A673 (cell line): Measurements from ENCODE around the gene HLA-DQA1. TPM values are rescaled to one million over a fixed set of nuclear protein-coding genes. Genes with fewer than 3 reads are reported as not detected.

ENCODE experiments used
- BruUV-seq: library from RNA; stranded (reverse); fragments of 400-500 nt; replicated peaks from 2 replicates; lab custom pipeline; 2021; lab: Mats Ljungman, UMichigan
- CTCF ChIA-PET: fragments of 300-600 bp; sonication (Branson Sonifier 250); formaldehyde crosslinking; loops from one replicate; lab custom pipeline; 2022; ENCODE audit warnings: antibody characterized with exemption; lab: Charles Lee
- POLR2A ChIA-PET: fragments of 300-600 bp; sonication (Branson Sonifier 250); formaldehyde crosslinking; loops from one replicate; lab custom pipeline; 2022; ENCODE audit warnings: antibody characterized with exemption; ENCODE audit not compliant: low non-redundant PET; lab: Charles Lee
- DNase-seq: peaks from one replicate; pipeline ENCODE4 v3.0.0-alpha.2; 2015; ENCODE audit warnings: low spot score
- H3K27ac ChIP-seq: fragments of 200-600 bp; sonication (generic); 2 replicates; pipeline ENCODE4 v1.5.1; 2016; ENCODE audit warnings: mixed run types, low read depth, mild to moderate bottlenecking, mixed read lengths, antibody characterized with exemption, low read length; ENCODE audit not compliant: poor library complexity, severe bottlenecking
- H3K27me3 ChIP-seq: fragments of 200-600 bp; sonication (generic); replicated peaks from 2 replicates; pipeline ENCODE4 v1.6.1; 2017; ENCODE audit warnings: mixed run types, low read depth, mild to moderate bottlenecking, mixed read lengths, antibody characterized with exemption, low read length; ENCODE audit not compliant: insufficient read depth, poor library complexity
- H3K36me3 ChIP-seq: fragments of 200-600 bp; sonication (generic); 2 replicates; pipeline ENCODE4 v1.6.1; 2016; ENCODE audit warnings: mixed run types, mild to moderate bottlenecking, mixed read lengths, antibody characterized with exemption, low read length; ENCODE audit not compliant: insufficient read depth, poor library complexity, severe bottlenecking
- H3K4me1 ChIP-seq: fragments of 200-600 bp; sonication (generic); 2 replicates; pipeline ENCODE4 v1.6.1; 2017; ENCODE audit warnings: mixed run types, mild to moderate bottlenecking, mixed read lengths, antibody characterized with exemption, low read length; ENCODE audit not compliant: insufficient read depth, poor library complexity, severe bottlenecking
- H3K4me3 ChIP-seq: fragments of 200-600 bp; sonication (generic); 2 replicates; pipeline ENCODE4 v1.5.1; 2016; ENCODE audit warnings: low read depth, mixed run types, mild to moderate bottlenecking, mixed read lengths, low read length; ENCODE audit not compliant: poor library complexity, severe bottlenecking
- H3K9me3 ChIP-seq: fragments of 200-600 bp; sonication (generic); 2 replicates; pipeline ENCODE4 v1.6.1; 2016; ENCODE audit warnings: mixed run types, low read depth, mild to moderate bottlenecking, mixed read lengths, antibody characterized with exemption, low read length; ENCODE audit not compliant: poor library complexity, severe bottlenecking
- CTCF ChIP-seq: fragments of 300-800, 200-600 bp; sonication (generic); conservative IDR thresholded peaks from 2 replicates; pipeline ENCODE4 v1.5.1; 2017; ENCODE audit warnings: low read depth, mild to moderate bottlenecking, antibody characterized with exemption, low read length, moderate library complexity, mixed read lengths
- EZH2 ChIP-seq: fragments of 200-600 bp; sonication (generic); IDR thresholded peaks from 2 replicates; pipeline ENCODE4 v1.6.1; 2017; ENCODE audit warnings: borderline replicate concordance, low read depth, mild to moderate bottlenecking, mixed read lengths, antibody characterized with exemption, low read length; ENCODE audit not compliant: poor library complexity, severe bottlenecking
- intact Hi-C: fragments of 100-400 bp; cut with micrococcal nuclease; formaldehyde crosslinking; loops from one replicate; pipeline ENCODE4 v1.10.0; 2022; ENCODE audit not compliant: unreplicated experiment
- total RNA-seq: library from RNA; stranded (reverse); gene quantifications from 2 replicates; pipeline ENCODE4 v1.2.3, GENCODE V29; 2021

HLA-DQA1 gene
- total RNA-seq, 1 experiment from 2014 or later: not detected

DNA sequence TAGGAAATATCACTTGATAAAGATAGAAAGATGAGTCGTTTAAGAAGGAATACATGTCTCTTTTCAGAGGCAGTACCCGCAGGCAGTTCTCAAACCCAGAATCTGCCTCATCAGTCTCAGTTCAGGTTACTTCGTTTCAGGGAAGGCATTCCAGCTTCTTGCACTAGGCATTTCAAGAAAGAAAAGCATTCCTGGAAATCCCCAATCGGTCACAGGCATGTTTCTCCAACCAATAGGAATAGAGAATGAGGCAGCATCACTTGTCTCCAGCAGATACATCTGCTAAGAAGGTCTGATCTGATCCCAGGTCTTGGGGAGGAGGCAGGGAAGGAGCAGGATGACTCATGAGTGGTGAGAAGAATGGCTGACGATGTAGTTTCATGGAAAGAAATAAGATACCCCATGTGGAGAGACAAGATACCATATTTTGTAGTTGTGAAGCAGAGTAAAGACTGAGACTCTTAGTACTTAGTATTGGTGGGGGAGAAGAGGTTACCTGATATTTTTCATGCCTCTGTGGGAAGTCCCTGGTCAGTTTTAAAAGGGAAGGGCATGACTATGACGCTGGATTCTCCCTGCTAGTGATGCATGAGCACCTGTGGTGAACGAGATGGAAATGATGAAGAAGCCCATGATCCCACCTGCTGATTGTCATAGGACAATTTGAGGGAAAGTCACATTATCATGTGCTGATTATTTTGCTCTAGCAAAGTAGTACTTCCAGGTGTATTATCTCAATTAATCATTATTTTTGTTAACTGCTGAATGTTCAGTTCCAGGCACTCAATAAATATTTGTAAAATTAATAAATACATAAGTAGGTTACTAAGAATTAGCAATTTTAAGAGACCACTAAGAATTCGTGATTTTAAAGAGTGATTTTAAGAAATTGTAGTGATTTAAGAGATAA lies 27.2 kb upstream of the HLA-DQA1 start:
- BruUV-seq: no TSS peak
- Histone ChIP-seq H3K36me3 (no peaks in the 10 kb centered on the region), H3K4me1 (no peaks in the 10 kb centered on the region), H3K27ac (no peak overlapping the region), H3K27me3 (no peaks in the 10 kb centered on the region), H3K4me3 (no peak overlapping the region), H3K9me3 (no peaks in the 10 kb centered on the region)
- TF ChIP-seq CTCF: no peak
- no peak for TF ChIP-seq EZH2
- peak; percentile 93 for DNase-seq
- ChIA-PET POLR2A (interaction anchor here (0.6 kb wide), 1 partner anchor 1029 kb away, joined by 3 read pairs; no protein-coding TSS in a partner anchor), CTCF (no interaction called here)
- intact Hi-C loops: no loop called here

GRCh38 chr6:32610682-32611296 lies 26.4 kb upstream of the HLA-DQA1 start:
- Histone ChIP-seq H3K27me3 (no peaks in the 10 kb centered on the region), H3K4me3 (no peak overlapping the region), H3K9me3 (no peaks in the 10 kb centered on the region), H3K36me3 (no peaks in the 10 kb centered on the region), H3K27ac (no peak overlapping the region), H3K4me1 (no peaks in the 10 kb centered on the region)
- CTCF ChIA-PET: no interaction called here
- intact Hi-C loops: no loop called here
- no TSS peak for BruUV-seq
- no peak for DNase-seq
- POLR2A ChIA-PET: no interaction called here
- TF ChIP-seq CTCF: no peak

DNA sequence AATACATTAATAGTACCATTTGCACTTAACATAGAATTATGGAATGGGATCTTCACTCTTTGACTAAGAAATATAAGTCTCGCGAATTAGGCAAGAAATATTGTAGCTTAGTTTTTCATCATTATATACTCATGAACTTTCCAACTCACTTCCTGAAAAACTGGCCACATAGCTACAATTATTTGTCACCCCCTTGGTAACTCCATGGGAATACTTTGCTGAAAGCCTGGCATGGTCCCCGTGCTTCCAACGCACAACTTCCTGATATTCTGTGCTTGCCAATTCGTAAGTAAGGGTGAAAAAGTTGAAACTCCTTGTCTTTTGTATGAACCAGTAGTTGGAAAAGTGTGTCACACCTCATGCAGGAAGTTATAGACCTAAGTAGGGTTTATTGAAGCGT lies 23.7 kb upstream of the HLA-DQA1 start:
- TF ChIP-seq EZH2 (no peak), CTCF (no peak)
- no TSS peak for BruUV-seq
- CTCF ChIA-PET: no interaction called here
- intact Hi-C loops: no loop called here
- POLR2A ChIA-PET: no interaction called here
- Histone ChIP-seq H3K4me1 (no peaks in the 10 kb centered on the region), H3K27ac (no peak overlapping the region), H3K36me3 (no peaks in the 10 kb centered on the region), H3K27me3 (no peaks in the 10 kb centered on the region), H3K9me3 (no peaks in the 10 kb centered on the region), H3K4me3 (no peak overlapping the region)
- DNase-seq: no peak
